Spleen (tissue), 11 donors: ENCODE data around the gene BSN. TPM values are rescaled to one million over a fixed set of nuclear protein-coding genes. Genes with fewer than 3 reads are reported as not detected.

Experiments used
- DNase-seq: peaks from one replicate; pipeline ENCODE4 v3.0.0-alpha.2; 2020
- H3K27ac ChIP-seq, 8 donors: fragments of 200-600 bp; sonication (generic) in 7 of 8; 1 replicate in 4 of 8; 2 replicates in 4 of 8; pipeline versions ENCODE4 v1.5.0 to v1.8.0; 2016 to 2021; ENCODE audit warnings: inconsistent platforms in 4 of 8, mild to moderate bottlenecking in 4 of 8, moderate library complexity in 1 of 8
- H3K27me3 ChIP-seq, 7 donors: fragments of 200-600 bp; sonication (generic) in 6 of 7; replicated peaks in 1 of 7; 1 replicate in 4 of 7; 2 replicates in 3 of 7; pipeline versions ENCODE4 v1.5.0 to v1.8.0; 2016 to 2021; ENCODE audit warnings: inconsistent platforms in 3 of 7, mild to moderate bottlenecking in 1 of 7
- H3K36me3 ChIP-seq, 6 donors: fragments of 200-600 bp; sonication (generic) in 5 of 6; 1 replicate in 4 of 6; 2 replicates in 2 of 6; pipeline versions ENCODE4 v1.5.0 to v1.8.0; 2016 to 2021; ENCODE audit warnings: inconsistent platforms in 2 of 6
- H3K4me1 ChIP-seq, 6 donors: fragments of 200-600 bp; sonication (generic) in 5 of 6; 1 replicate in 3 of 6; 2 replicates in 3 of 6; pipeline versions ENCODE4 v1.5.0 to v1.8.0; 2016 to 2021; ENCODE audit warnings: inconsistent platforms in 3 of 6
- H3K4me3 ChIP-seq, 8 donors: fragments of 200-600 bp; sonication (generic) in 7 of 8; 1 replicate in 4 of 8; 2 replicates in 4 of 8; pipeline versions ENCODE4 v1.5.0 to v1.8.0; 2016 to 2021; ENCODE audit warnings: inconsistent platforms in 4 of 8, mild to moderate bottlenecking in 4 of 8, moderate library complexity in 2 of 8
- H3K9me3 ChIP-seq, 8 donors: fragments of 200-600 bp; sonication (generic) in 7 of 8; 1 replicate in 4 of 8; 2 replicates in 4 of 8; pipeline versions ENCODE4 v1.5.0 to v1.8.0; 2016 to 2021; ENCODE audit warnings: inconsistent platforms in 4 of 8
- CTCF ChIP-seq, 11 experiments: fragments of 200-600 bp in 7 of 11; fragments of 450-650 bp in 4 of 11; sonication (generic) in 4 of 11; IDR thresholded peaks in 8 of 11; conservative IDR thresholded peaks in 3 of 11; 1 replicate in 7 of 11; 2 replicates in 4 of 11; pipeline versions ENCODE4 v1.4.0 to v1.8.0; 2016 to 2021; ENCODE audit warnings: antibody characterized with exemption in 11 of 11, inconsistent platforms in 4 of 11, mild to moderate bottlenecking in 1 of 11
- POLR2A ChIP-seq, 3 donors: fragments of 450-650 bp; IDR thresholded peaks; one replicate each; pipeline ENCODE4 v1.5.1; 2017; ENCODE audit warnings: antibody characterized with exemption in 3 of 3, mild to moderate bottlenecking in 1 of 3
- POLR2AphosphoS5 ChIP-seq, 3 donors: sonication (generic); formaldehyde crosslinking; IDR thresholded peaks; one replicate each; pipeline ENCODE4 v1.5.1; 2017; ENCODE audit warnings: antibody characterized with exemption in 3 of 3
- WGBS, 5 donors: extraction: QIAGEN DNeasy Blood & Tissue Kit in 3 of 5; methylation state at CpG; one replicate each; pipeline versions ENCODE4 v1.1.5 to v1.1.7; 2013 to 2018; 5-methylcytosine and 5-hydroxymethylcytosine counted together
- intact Hi-C: fragments of 100-400 bp; cut with DNase I; formaldehyde crosslinking; loops from one replicate; pipeline ENCODE4 v1.15.0; 2023; ENCODE audit warnings: low total_unique reads
- polyA plus RNA-seq, 3 donors: library from polyadenylated mRNA; stranded (reverse); fragments of 200-250 nt; gene quantifications; one replicate each; pipeline ENCODE4 v1.2.1, GENCODE V29; 2013
- total RNA-seq, 7 donors: library from RNA; depleted of rRNA in 3 of 7; stranded (reverse); fragments of >200 nt in 3 of 7; fragmentation: NEBNext Ultra II Directional in 4 of 7; extraction: Animal tissue kit (Norgen Biotek cat#: 25700) in 4 of 7; gene quantifications; one replicate each; pipeline versions ENCODE4 v1.1.0 to v1.2.1, GENCODE V29; 2016 to 2021
- donor health status: healthy with polysubstance abuse.
- donor health status: DM: no; HTN: no; CAD: no; lungs with moderate emphysema.
- donor health status: DM: no; HTN: no; CAD: no.
- donor health status: Bipolar disorder and iron deficiency.
- donor health status: healthy.
- donor health status: DM: no; HTN: no; CAD: no.
- donor health status: DM: yes; HTN: yes; CAD: no.

The BSN gene
- total and polyA plus RNA-seq, 10 donors = 0.02 to 1.1 (median 0.36) TPM

GRCh38 chr3:49609314-49609713 is 55.0 kb downstream of the BSN start:
- TF ChIP-seq POLR2AphosphoS5 (IDR thresholded peaks at IDR 0.05) = no peak
- TF ChIP-seq POLR2A (IDR thresholded peaks at IDR 0.05) = no peak
- Histone ChIP-seq H3K9me3 (peaks cover 0 to 10% (median 9%) of the 10 kb centered on the region in 8 donors), H3K27me3 (no peaks in the 10 kb centered on the region), H3K27ac (no peak overlapping the region), H3K4me1 (peaks cover 0 to 3% (median 0%) of the 10 kb centered on the region in 6 donors), H3K4me3 (no peak overlapping the region), H3K36me3 (no peaks in the 10 kb centered on the region)
- intact Hi-C loops = no loop called here
- WGBS, 5 donors = 83 to 91% (median 87%) methylated on average over 5 of the region's 5 CpGs
- DNase-seq = no peak

GRCh38 chr3:49609815-49610214 is 55.5 kb downstream of the BSN start:
- Histone ChIP-seq H3K27ac (no peak overlapping the region), H3K27me3 (no peaks in the 10 kb centered on the region), H3K4me1 (peaks cover 0 to 3% (median 0%) of the 10 kb centered on the region in 6 donors), H3K36me3 (no peaks in the 10 kb centered on the region), H3K4me3 (no peak overlapping the region), H3K9me3 (peaks cover 0 to 10% (median 9%) of the 10 kb centered on the region in 8 donors)
- no peak for TF ChIP-seq CTCF (IDR thresholded peaks at IDR 0.05 in 8 of 11, conservative IDR thresholded peaks at IDR 0.05 in 3 of 11)
- no peak for TF ChIP-seq POLR2AphosphoS5 (IDR thresholded peaks at IDR 0.05)
- TF ChIP-seq POLR2A (IDR thresholded peaks at IDR 0.05) = no peak
- 63 to 91% (median 80%) methylated on average over 6 of the region's 6 CpGs for WGBS, 5 donors
- intact Hi-C loops = no loop called here
- DNase-seq = no peak

GRCh38 chr3:49610666-49611280 is 56.5 kb downstream of the BSN start:
- intact Hi-C loops = no loop called here
- Histone ChIP-seq H3K36me3 (no peaks in the 10 kb centered on the region), H3K27ac (no peak overlapping the region), H3K9me3 (peaks cover 0 to 10% (median 9%) of the 10 kb centered on the region in 8 donors), H3K4me3 (no peak overlapping the region), H3K27me3 (no peaks in the 10 kb centered on the region), H3K4me1 (peaks cover 0 to 3% (median 0%) of the 10 kb centered on the region in 6 donors)
- no peak for DNase-seq
- TF ChIP-seq CTCF (IDR thresholded peaks at IDR 0.05 in 8 of 11, conservative IDR thresholded peaks at IDR 0.05 in 3 of 11) (no peak), POLR2A (IDR thresholded peaks at IDR 0.05) (no peak), POLR2AphosphoS5 (IDR thresholded peaks at IDR 0.05) (no peak)

GRCh38 chr3:49611291-49611690 is 57.0 kb downstream of the BSN start:
- Histone ChIP-seq H3K27ac (no peak overlapping the region), H3K36me3 (no peaks in the 10 kb centered on the region), H3K9me3 (peaks cover 0 to 10% (median 9%) of the 10 kb centered on the region in 8 donors), H3K4me3 (no peak overlapping the region), H3K4me1 (peaks cover 0 to 3% (median 0%) of the 10 kb centered on the region in 6 donors), H3K27me3 (no peaks in the 10 kb centered on the region)
- TF ChIP-seq POLR2A (IDR thresholded peaks at IDR 0.05) (no peak), CTCF (IDR thresholded peaks at IDR 0.05 in 8 of 11, conservative IDR thresholded peaks at IDR 0.05 in 3 of 11) (no peak), POLR2AphosphoS5 (IDR thresholded peaks at IDR 0.05) (no peak)
- WGBS, 5 donors = 73 to 95% (median 85%) methylated on average over 6 of the region's 6 CpGs
- DNase-seq = no peak
- intact Hi-C loops = no loop called here
